Stomach (tissue), 4 donors: Measurements from ENCODE around the gene RENBP.

Source experiments
- POLR2A ChIP-seq, 4 donors: fragments of 450-650 bp; IDR thresholded peaks; one replicate each; pipeline ENCODE4 v1.6.1; 2016; ENCODE audit warnings: antibody characterized with exemption in 4 of 4, control low read depth in 2 of 4, mild to moderate bottlenecking in 1 of 4, moderate library complexity in 1 of 4
- POLR2AphosphoS5 ChIP-seq, 3 donors: sonication (generic); formaldehyde crosslinking; IDR thresholded peaks; one replicate each; pipeline ENCODE4 v1.6.1; 2016; ENCODE audit warnings: antibody characterized with exemption in 3 of 3
- TF ChIP-seq, protein P1 (sequence below), 7 experiments: fragments of 450-650 bp in 4 of 7; fragments of 200-600 bp in 3 of 7; sonication (generic) in 3 of 7; IDR thresholded peaks; one replicate each; pipeline ENCODE4 v1.5.1; 2016 to 2019; ENCODE audit warnings: antibody characterized with exemption in 7 of 7, control low read depth in 2 of 7, mild to moderate bottlenecking in 1 of 7

DNA sequence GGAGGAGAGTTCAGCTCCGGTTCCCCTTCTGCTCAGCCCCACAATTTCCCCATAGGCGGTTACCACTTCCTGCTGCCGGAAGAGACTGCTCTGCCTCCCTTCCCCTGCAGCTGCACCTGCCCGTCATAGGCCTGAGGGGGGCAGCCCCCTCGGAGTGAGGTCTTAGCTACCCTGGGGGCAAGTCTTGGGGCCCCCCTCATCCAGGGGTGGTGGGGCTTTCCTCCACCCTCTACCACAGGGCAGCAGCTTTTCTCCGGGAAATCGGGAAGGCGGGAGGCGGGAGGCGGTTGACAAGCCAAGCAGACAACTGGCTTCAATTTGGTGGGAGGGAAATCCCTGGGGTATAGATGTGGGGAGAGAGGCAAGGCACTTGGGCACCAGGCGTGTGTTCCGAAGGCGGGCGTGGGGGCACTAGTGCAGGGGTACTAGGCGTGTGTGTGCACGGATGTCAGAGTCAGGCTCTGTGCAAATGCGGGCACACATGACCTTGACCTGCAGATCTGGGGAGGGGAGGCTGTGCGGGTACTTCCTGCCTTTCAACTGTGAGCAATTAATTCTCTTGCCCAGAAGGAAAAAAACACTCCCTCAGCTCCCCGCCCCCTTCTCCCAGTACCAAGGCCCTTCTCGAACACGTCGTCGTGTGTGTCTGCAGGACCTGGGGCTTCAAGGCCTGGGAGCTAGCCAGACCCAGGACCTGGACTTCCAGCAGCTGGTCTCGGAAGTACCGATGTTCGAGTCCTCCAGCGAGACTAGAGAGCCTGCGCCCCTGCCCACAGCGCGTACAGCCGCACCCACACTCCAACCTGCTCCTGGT lies 17.4 kb downstream of the RENBP start:
- TF ChIP-seq, protein P1, sequence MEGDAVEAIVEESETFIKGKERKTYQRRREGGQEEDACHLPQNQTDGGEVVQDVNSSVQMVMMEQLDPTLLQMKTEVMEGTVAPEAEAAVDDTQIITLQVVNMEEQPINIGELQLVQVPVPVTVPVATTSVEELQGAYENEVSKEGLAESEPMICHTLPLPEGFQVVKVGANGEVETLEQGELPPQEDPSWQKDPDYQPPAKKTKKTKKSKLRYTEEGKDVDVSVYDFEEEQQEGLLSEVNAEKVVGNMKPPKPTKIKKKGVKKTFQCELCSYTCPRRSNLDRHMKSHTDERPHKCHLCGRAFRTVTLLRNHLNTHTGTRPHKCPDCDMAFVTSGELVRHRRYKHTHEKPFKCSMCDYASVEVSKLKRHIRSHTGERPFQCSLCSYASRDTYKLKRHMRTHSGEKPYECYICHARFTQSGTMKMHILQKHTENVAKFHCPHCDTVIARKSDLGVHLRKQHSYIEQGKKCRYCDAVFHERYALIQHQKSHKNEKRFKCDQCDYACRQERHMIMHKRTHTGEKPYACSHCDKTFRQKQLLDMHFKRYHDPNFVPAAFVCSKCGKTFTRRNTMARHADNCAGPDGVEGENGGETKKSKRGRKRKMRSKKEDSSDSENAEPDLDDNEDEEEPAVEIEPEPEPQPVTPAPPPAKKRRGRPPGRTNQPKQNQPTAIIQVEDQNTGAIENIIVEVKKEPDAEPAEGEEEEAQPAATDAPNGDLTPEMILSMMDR (IDR thresholded peaks at IDR 0.05), result no peak
- TF ChIP-seq POLR2AphosphoS5 (IDR thresholded peaks at IDR 0.05) (peak in 1 of 3 donors; percentile 45), POLR2A (IDR thresholded peaks at IDR 0.05) (no peak)
